DOHH2 (cell line): ENCODE results near the gene NPAS3.

Source experiments
- EZH2phosphoT487 ChIP-seq: fragments of 200-600 bp; sonication (generic); IDR thresholded peaks from 2 replicates; pipeline ENCODE4 v1.6.1; 2017; ENCODE audit warnings: borderline replicate concordance, mild to moderate bottlenecking, antibody characterized with exemption, low read length, moderate library complexity, mixed read lengths
- TF ChIP-seq, protein P1 (sequence below): fragments of 200-600 bp; sonication (generic); IDR thresholded peaks from one replicate; pipeline ENCODE4 v1.5.1; 2014; ENCODE audit warnings: antibody characterized with exemption, mild to moderate bottlenecking, low read depth, low read length; ENCODE audit not compliant: poor library complexity, severe bottlenecking

DNA sequence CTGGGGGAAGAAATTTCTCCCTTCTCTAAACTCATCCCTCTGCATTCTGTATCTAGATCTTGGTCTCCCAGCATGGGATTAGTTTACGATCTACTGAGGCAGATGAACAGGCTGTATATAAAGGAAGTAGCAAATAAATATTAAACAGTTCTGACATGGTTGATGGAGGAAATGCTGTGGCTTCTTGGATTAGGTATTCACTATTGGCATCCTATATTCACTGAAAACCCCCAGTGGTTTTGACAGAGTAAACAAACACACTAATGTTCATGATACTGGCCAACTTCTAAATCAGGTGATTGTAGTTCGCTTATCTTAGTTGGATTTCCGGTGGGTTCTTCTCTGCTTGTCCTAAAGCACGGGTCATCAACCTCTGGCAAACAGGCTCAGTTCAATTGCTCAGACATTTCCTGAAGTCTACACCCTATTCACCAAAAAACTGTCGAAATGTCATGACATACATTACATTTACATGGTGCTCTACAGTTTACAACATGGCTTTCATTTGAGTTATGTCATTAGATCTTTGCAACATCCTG is 578.3 kb downstream of the NPAS3 start:
- TF ChIP-seq EZH2phosphoT487, result no peak
- TF ChIP-seq, protein P1, sequence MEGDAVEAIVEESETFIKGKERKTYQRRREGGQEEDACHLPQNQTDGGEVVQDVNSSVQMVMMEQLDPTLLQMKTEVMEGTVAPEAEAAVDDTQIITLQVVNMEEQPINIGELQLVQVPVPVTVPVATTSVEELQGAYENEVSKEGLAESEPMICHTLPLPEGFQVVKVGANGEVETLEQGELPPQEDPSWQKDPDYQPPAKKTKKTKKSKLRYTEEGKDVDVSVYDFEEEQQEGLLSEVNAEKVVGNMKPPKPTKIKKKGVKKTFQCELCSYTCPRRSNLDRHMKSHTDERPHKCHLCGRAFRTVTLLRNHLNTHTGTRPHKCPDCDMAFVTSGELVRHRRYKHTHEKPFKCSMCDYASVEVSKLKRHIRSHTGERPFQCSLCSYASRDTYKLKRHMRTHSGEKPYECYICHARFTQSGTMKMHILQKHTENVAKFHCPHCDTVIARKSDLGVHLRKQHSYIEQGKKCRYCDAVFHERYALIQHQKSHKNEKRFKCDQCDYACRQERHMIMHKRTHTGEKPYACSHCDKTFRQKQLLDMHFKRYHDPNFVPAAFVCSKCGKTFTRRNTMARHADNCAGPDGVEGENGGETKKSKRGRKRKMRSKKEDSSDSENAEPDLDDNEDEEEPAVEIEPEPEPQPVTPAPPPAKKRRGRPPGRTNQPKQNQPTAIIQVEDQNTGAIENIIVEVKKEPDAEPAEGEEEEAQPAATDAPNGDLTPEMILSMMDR, result no peak
